Measurements from ENCODE around the gene LRRC37A3.
"Not testable (repeated sequence)": the region's sequence is repeated elsewhere in the genome, so short reads cannot be mapped to it uniquely, and the experiment has no call there.

The LRRC37A3 gene

DNA sequence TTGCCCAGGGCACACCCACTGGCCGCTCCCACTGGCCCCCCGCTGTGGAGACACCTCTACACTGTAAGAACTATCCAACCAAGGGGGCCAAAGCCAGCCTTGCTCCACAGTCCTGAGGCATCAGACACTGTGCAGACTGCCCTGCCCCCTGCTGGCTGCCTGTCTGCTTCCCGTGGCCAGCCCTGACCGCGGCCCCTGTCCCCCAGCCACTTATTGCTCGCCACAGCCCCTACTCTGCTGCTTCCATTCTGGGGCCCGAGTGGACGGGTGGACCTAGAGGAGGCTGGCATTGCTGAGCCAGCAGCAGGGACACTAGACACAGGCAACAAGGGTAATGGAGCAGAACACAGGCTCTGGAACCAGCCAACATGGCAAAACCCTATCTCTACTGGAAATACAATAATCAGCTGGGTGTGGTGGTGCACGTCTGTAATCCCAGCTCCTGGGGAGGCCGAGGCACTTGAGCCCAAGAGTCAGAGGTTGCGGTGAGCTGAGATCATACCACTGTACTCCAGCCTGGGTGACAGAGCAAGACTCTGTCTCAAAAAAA, 19.7 kb upstream of the LRRC37A3 start:
- no peak overlapping the region for H3K9ac ChIP-seq (ENCODE audit: low read length)
- H3K36me3 ChIP-seq (ENCODE audit: control insufficient read depth, insufficient read depth, low read length) = peaks cover 3% of the 10 kb centered on the region
- no peak overlapping the region for H3K4me3 ChIP-seq (ENCODE audit: low read length)
- H3K4me1 ChIP-seq (ENCODE audit: control insufficient read depth, insufficient read depth, low read length) = no peaks in the 10 kb centered on the region
- no peaks in the 10 kb centered on the region for H3K27me3 ChIP-seq (ENCODE audit: control insufficient read depth, insufficient read depth, low read length)
- no peak overlapping the region for H3K27ac ChIP-seq (ENCODE audit: low read depth, low read length)

DNA sequence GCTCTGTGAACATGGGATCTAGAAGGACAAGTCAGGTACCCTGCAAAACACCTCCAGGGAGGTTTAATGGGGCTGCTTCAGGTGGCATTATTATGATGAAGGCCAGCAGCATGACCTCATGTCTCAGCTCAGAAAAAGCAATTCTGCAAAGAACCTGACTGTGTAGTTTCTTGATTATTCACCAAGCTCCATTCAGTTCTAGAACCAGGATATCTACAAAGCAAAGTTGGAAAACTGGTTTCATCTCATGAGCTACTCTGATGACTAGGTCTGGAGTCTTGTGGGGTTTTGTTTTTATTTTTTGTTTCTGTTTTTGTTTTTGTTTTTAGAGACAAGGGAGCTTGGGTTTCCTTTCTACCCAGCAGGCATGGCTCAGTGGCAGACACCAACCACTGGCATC, 19.0 kb upstream of the LRRC37A3 start:
- no peak overlapping the region for H3K9ac ChIP-seq (ENCODE audit: low read length)
- H3K27me3 ChIP-seq (ENCODE audit: control insufficient read depth, insufficient read depth, low read length) = no peaks in the 10 kb centered on the region
- no peak overlapping the region for H3K27ac ChIP-seq (ENCODE audit: low read depth, low read length)
- no peaks in the 10 kb centered on the region for H3K4me1 ChIP-seq (ENCODE audit: control insufficient read depth, insufficient read depth, low read length)
- H3K36me3 ChIP-seq (ENCODE audit: control insufficient read depth, insufficient read depth, low read length) = peaks cover 3% of the 10 kb centered on the region
- no peak overlapping the region for H3K4me3 ChIP-seq (ENCODE audit: low read length)

DNA sequence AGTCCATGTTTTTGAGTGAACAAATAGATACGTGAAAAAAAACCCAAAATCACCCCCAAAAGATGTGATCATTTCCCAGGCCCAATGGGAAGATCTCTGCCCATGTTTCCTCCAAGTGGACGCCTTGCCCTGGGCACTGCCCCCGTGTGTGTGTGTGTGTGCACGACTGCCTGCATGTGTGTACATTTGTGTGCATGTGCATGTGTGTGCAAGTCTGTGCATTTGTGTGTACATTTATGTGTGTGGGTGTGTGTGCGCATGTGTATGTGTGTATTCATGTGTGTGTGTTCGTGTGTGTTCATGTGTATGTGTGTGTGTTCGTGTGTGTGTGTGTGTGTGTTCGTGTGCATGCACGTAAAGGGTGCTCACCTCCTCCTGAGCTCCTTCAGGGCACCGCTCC, 16.8 kb upstream of the LRRC37A3 start:
- H3K27ac ChIP-seq (ENCODE audit: low read depth, low read length) = no peak overlapping the region
- H3K9ac ChIP-seq (ENCODE audit: low read length) = no peak overlapping the region
- H3K4me3 ChIP-seq (ENCODE audit: low read length) = no peak overlapping the region
- no peaks in the 10 kb centered on the region for H3K27me3 ChIP-seq (ENCODE audit: control insufficient read depth, insufficient read depth, low read length)
- H3K36me3 ChIP-seq (ENCODE audit: control insufficient read depth, insufficient read depth, low read length) = peaks cover 3% of the 10 kb centered on the region
- H3K4me1 ChIP-seq (ENCODE audit: control insufficient read depth, insufficient read depth, low read length) = no peaks in the 10 kb centered on the region

DNA sequence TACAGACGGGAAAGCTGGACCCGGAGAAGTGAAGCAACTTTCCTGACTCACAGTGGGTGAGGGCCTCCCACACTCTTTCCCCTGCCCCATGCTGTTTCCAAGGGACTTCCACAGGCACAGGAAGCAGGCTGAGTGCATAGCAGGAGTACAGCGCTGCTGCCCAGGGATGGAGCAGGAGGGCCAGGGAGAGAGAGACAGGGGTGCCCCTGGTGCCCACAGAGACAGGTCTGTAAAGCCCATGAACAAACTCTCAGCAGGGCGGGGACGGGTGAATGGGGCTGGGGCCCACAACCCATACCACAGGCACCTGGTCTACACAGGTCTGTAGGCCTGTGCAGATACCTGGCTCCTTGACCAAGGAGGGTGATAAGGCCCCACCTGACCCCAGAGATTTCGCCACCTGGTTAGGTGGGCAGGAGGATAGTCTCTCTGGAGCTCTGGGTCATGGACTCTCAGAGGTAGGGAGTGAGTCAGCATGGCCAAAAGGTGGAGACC, 15.1 kb upstream of the LRRC37A3 start:
- H3K27me3 ChIP-seq (ENCODE audit: control insufficient read depth, insufficient read depth, low read length); H3K4me1 ChIP-seq (ENCODE audit: control insufficient read depth, insufficient read depth, low read length); H3K36me3 ChIP-seq (ENCODE audit: control insufficient read depth, insufficient read depth, low read length); H3K9ac ChIP-seq (ENCODE audit: low read length); H3K4me3 ChIP-seq (ENCODE audit: low read length); H3K27ac ChIP-seq (ENCODE audit: low read depth, low read length): not testable (repeated sequence)

DNA sequence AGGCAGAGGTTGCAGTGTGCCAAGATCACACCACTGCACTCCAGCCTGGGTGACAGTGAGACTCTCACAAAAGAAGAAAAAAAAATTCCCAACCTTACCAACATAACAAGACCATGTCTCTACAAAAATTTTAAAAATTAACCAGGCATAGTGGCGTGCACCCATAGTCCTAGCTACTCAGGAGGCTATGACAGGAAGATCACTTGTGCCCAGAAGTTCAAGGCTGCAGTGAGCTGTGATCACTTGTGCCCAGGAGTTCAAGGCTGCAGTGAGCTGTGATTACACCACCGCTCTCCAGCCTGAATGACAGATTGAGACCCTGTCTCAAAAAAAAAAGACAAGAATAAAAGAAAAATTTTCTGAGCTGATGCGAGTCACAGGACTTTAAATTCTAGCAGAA, 13.6 kb upstream of the LRRC37A3 start:
- H3K36me3 ChIP-seq (ENCODE audit: control insufficient read depth, insufficient read depth, low read length); H3K4me1 ChIP-seq (ENCODE audit: control insufficient read depth, insufficient read depth, low read length); H3K27ac ChIP-seq (ENCODE audit: low read depth, low read length); H3K4me3 ChIP-seq (ENCODE audit: low read length); H3K9ac ChIP-seq (ENCODE audit: low read length); H3K27me3 ChIP-seq (ENCODE audit: control insufficient read depth, insufficient read depth, low read length): not testable (repeated sequence)

DNA sequence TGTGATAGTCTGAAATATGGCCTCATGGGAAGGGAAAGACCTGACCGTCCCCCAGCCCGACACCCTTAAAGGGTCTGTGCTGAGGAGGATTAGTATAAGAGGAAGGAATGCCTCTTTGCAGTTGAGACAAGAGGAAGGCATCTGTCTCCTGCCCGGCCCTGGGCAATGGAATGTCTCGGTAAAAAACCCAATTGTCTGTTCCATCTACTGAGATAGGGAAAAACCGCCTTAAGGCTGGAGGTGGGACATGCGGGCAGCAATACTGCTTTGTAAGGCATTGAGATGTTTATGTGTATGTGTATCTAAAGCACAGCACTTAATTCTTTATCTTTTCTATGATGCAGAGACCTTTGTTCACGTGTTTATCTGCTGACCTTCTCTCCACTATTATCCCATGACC, 11.1 kb upstream of the LRRC37A3 start:
- not testable (repeated sequence) for H3K27ac ChIP-seq (ENCODE audit: low read depth, low read length); H3K27me3 ChIP-seq (ENCODE audit: control insufficient read depth, insufficient read depth, low read length); H3K36me3 ChIP-seq (ENCODE audit: control insufficient read depth, insufficient read depth, low read length); H3K4me1 ChIP-seq (ENCODE audit: control insufficient read depth, insufficient read depth, low read length); H3K4me3 ChIP-seq (ENCODE audit: low read length); H3K9ac ChIP-seq (ENCODE audit: low read length)

DNA sequence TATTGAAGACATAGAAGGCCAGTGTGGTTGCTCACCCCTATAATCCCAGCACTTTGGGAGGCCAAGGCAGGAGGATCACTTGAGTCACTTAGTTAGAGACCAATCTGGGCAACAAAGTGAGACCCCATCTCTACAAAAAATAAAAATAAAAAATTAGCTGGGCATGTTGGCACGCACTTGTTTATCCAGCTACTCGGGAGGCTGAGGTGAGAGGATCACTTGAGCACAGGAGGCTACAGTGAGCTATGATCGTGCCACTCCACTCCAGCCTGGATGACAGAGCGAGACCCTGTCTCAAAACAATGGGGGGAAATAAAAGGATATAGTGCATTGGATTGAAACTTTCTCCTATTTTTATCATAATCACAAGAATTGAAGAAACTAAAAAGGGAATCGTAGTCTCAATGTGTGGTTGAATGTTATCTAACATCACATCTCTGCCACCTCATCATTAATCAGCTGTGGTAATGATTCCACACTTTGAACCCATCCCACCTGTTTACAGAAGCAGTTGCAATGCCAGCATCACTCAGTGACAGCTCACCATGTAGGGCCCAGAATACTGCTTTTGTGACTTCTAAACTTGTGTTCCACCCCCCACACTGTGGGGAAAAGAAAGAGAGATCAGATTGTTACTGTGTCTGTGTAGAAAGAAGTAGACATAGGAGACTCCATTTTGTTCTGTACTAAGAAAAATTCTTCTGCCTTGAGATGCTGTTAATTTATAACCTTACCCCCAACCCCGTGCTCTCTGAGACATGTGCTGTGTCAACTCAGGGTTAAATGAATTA, 10.3 kb upstream of the LRRC37A3 start:
- not testable (repeated sequence) for H3K4me3 ChIP-seq (ENCODE audit: low read length); H3K9ac ChIP-seq (ENCODE audit: low read length); H3K36me3 ChIP-seq (ENCODE audit: control insufficient read depth, insufficient read depth, low read length); H3K27ac ChIP-seq (ENCODE audit: low read depth, low read length); H3K27me3 ChIP-seq (ENCODE audit: control insufficient read depth, insufficient read depth, low read length); H3K4me1 ChIP-seq (ENCODE audit: control insufficient read depth, insufficient read depth, low read length)

DNA sequence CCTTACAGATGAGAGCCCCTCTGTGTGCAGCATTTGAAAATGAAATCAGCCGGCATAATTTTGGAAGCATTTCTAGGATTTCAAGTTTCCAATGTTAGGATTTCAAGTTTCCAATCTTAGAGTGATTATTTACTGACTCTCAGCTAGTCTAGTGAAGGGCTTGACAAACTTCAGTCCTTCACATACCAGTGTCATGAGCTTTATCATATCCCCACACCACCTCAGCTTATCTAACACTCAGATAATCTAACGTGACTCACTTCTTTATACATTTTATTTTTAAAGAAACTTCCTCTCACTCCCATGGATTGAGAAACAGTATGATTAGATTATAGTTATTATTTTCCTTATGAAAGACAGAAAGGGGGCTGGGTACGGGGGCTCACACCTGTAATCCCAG, 9.4 kb upstream of the LRRC37A3 start:
- H3K36me3 ChIP-seq (ENCODE audit: control insufficient read depth, insufficient read depth, low read length); H3K27ac ChIP-seq (ENCODE audit: low read depth, low read length); H3K4me1 ChIP-seq (ENCODE audit: control insufficient read depth, insufficient read depth, low read length); H3K27me3 ChIP-seq (ENCODE audit: control insufficient read depth, insufficient read depth, low read length); H3K9ac ChIP-seq (ENCODE audit: low read length); H3K4me3 ChIP-seq (ENCODE audit: low read length): not testable (repeated sequence)

DNA sequence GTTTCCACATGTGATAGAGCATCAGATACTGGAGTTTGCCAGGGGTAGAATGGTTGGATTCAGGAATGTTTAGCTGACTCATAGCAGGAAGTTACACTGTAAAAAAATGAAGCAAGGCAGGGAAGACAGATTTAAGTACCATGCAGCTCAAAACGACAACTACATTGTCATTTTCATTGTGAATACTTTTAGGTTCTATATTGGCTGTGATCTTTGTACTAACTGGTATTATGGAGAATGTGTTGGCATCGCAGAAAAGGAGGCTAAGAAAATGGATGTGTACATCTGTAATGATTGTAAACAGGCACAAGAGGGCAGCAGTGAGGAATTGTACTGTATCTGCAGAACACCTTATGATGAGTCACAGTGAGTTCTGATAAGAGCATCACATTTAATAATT, 8.2 kb upstream of the LRRC37A3 start:
- H3K27ac ChIP-seq (ENCODE audit: low read depth, low read length); H3K4me3 ChIP-seq (ENCODE audit: low read length); H3K9ac ChIP-seq (ENCODE audit: low read length); H3K36me3 ChIP-seq (ENCODE audit: control insufficient read depth, insufficient read depth, low read length); H3K27me3 ChIP-seq (ENCODE audit: control insufficient read depth, insufficient read depth, low read length); H3K4me1 ChIP-seq (ENCODE audit: control insufficient read depth, insufficient read depth, low read length): not testable (repeated sequence)

DNA sequence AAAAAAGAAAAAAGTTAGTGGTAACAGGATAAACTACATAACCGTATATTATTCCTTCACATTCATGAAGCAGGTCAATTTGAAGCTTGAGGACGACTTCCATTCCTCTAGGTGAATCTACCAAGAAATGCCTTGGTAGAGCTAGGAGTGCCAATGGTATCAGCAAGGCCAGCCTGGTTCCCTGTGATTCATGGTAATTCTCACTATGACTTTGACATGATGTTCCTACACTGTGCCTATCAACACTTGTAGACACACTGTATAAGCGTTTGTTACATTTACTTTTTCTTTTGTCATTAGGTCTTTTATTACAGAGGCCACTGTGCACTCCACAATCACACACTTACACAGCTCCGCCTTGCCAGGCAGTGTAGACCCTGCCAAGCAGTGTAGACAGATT, 7.2 kb upstream of the LRRC37A3 start:
- not testable (repeated sequence) for H3K36me3 ChIP-seq (ENCODE audit: control insufficient read depth, insufficient read depth, low read length); H3K27me3 ChIP-seq (ENCODE audit: control insufficient read depth, insufficient read depth, low read length); H3K4me1 ChIP-seq (ENCODE audit: control insufficient read depth, insufficient read depth, low read length); H3K4me3 ChIP-seq (ENCODE audit: low read length); H3K27ac ChIP-seq (ENCODE audit: low read depth, low read length); H3K9ac ChIP-seq (ENCODE audit: low read length)

DNA sequence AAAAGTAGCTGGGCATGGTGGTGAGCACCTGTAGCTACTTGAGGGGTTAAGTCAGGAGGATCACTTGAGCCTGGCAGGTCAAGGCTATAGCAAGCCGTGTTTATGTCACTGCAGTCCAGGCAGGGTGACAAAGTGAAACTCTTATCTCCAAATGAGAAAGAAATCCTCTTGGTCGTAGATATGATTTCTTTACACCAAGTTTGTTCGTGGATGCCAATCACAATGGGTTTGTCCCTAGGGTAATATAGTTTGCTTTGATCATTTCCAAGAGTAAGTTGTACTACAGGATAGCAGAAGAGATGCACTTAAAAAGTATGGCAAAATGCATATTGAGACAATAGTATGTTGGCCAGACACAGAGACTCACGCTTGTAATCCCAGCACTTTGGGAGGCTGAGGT, 6.0 kb upstream of the LRRC37A3 start:
- H3K9ac ChIP-seq (ENCODE audit: low read length); H3K4me3 ChIP-seq (ENCODE audit: low read length); H3K27ac ChIP-seq (ENCODE audit: low read depth, low read length); H3K4me1 ChIP-seq (ENCODE audit: control insufficient read depth, insufficient read depth, low read length); H3K27me3 ChIP-seq (ENCODE audit: control insufficient read depth, insufficient read depth, low read length); H3K36me3 ChIP-seq (ENCODE audit: control insufficient read depth, insufficient read depth, low read length): not testable (repeated sequence)

DNA sequence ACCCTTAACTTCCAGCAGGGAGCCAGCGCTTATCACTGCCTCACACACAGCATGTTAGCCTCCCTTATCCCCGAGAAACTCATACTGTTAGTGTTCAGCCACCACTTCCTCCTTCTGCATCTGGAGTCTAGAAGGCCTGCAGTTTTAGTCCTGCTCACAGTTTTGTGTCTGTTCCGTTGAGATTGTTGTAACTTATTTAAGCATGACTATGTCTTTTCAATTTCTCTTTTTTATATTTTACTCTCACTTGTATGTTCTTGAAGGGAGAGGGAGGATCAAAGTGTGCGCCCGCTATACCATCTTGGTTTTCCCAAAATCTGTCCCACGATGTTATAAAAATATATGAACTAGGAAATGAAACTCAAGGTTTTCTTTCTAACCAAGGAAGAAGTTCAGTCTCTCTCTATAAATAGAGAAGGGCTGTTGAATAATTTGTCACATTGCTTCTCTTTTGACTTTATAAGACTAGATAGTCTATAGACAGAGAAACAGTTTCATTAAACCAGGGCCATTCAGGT, 3.8 kb upstream of the LRRC37A3 start:
- H3K4me3 ChIP-seq (ENCODE audit: low read length); H3K4me1 ChIP-seq (ENCODE audit: control insufficient read depth, insufficient read depth, low read length); H3K27ac ChIP-seq (ENCODE audit: low read depth, low read length); H3K27me3 ChIP-seq (ENCODE audit: control insufficient read depth, insufficient read depth, low read length); H3K36me3 ChIP-seq (ENCODE audit: control insufficient read depth, insufficient read depth, low read length); H3K9ac ChIP-seq (ENCODE audit: low read length): not testable (repeated sequence)
